Upper lobe of left lung (tissue), 4 donors: ENCODE data around the gene ANK3.

Experiments used
- CTCF ChIP-seq, 6 experiments: fragments of 450-650 bp in 4 of 6; fragments of 200-600 bp in 2 of 6; sonication (generic) in 2 of 6; IDR thresholded peaks; one replicate each; pipeline ENCODE4 v1.5.1; 2016 to 2019; ENCODE audit warnings: antibody characterized with exemption in 6 of 6
- EP300 ChIP-seq, 4 donors: sonication (generic); formaldehyde crosslinking; IDR thresholded peaks; one replicate each; pipeline ENCODE4 v1.5.1; 2017; ENCODE audit warnings: antibody characterized with exemption in 4 of 4, control low read depth in 2 of 4
- POLR2AphosphoS5 ChIP-seq, 2 donors: sonication (generic); formaldehyde crosslinking; IDR thresholded peaks; one replicate each; pipeline ENCODE4 v1.5.1; 2017; ENCODE audit warnings: antibody characterized with exemption in 2 of 2

GRCh38 chr10:60203993-60204618 lies 185.6 kb downstream of the ANK3 start:
- TF ChIP-seq POLR2AphosphoS5 (IDR thresholded peaks at IDR 0.05) (no peak), CTCF (IDR thresholded peaks at IDR 0.05) (peak in 4 of 6 experiments; percentile 26 to 44 (median 40)), EP300 (IDR thresholded peaks at IDR 0.05) (no peak)
